Measurements from ENCODE around the gene CDC42BPA. TPM values are rescaled to one million over a fixed set of nuclear protein-coding genes. Genes with fewer than 3 reads are reported as not detected.

CDC42BPA gene
- total and polyA plus RNA-seq, 2 of the 13 experiments (the other 11 are each of a cell fraction or from before 2014, with no cell fraction given): 6.5 to 16.0 TPM

- TF ChIP-seq ZGPAT (CRISPR knock-in tag; IDR thresholded peaks at IDR 0.05): peak; percentile 42; the same call in 1 of the 2 replicates
- no peak for TF ChIP-seq EED (CRISPR knock-in tag; IDR thresholded peaks at IDR 0.05)
- TF ChIP-seq ZNF549 (CRISPR knock-in tag; IDR thresholded peaks at IDR 0.05): no peak
- no peak for TF ChIP-seq ATF1 (CRISPR knock-in tag; IDR thresholded peaks at IDR 0.05)
- TF ChIP-seq MTA1 (CRISPR knock-in tag; IDR thresholded peaks at IDR 0.05; ENCODE audit: borderline replicate concordance): no peak
- TF ChIP-seq ZNF235 (CRISPR knock-in tag; IDR thresholded peaks at IDR 0.05; ENCODE audit: borderline replicate concordance): no peak
- TF ChIP-seq ZNF567 (CRISPR knock-in tag; IDR thresholded peaks at IDR 0.05; ENCODE audit: borderline replicate concordance): 0 out of 2 replicates have a peak, but pooled peaks have one; percentile 73
- TF ChIP-seq CEBPG (CRISPR knock-in tag; IDR thresholded peaks at IDR 0.05): peak; percentile 33; the same call in 1 of the 2 replicates
- TF ChIP-seq SP140L (CRISPR knock-in tag; IDR thresholded peaks at IDR 0.05; ENCODE audit: borderline replicate concordance): no peak
- no peak for TF ChIP-seq SP1 (IDR thresholded peaks at IDR 0.05)
- no peak for TF ChIP-seq SP1 (CRISPR knock-in tag; IDR thresholded peaks at IDR 0.05)
- TF ChIP-seq AHR (CRISPR knock-in tag; IDR thresholded peaks at IDR 0.05): no peak
- TF ChIP-seq ZNF501 (CRISPR knock-in tag; IDR thresholded peaks at IDR 0.05): peak; percentile 40; the same call in 1 of the 2 replicates
- TF ChIP-seq ZNF597 (CRISPR knock-in tag; IDR thresholded peaks at IDR 0.05): no peak
- TF ChIP-seq ZNF577 (CRISPR knock-in tag; IDR thresholded peaks at IDR 0.05; ENCODE audit: borderline replicate concordance, low read depth): no peak
- 0 out of 2 replicates have a peak, but pooled peaks have one; percentile 26 for TF ChIP-seq ZNF3 (CRISPR knock-in tag; IDR thresholded peaks at IDR 0.05)
- no peak for TF ChIP-seq SAFB2 (CRISPR knock-in tag; IDR thresholded peaks at IDR 0.05; ENCODE audit: borderline replicate concordance, low read depth)
- no peak for TF ChIP-seq ATM (IDR thresholded peaks at IDR 0.05; ENCODE audit: borderline replicate concordance)
- no peak for TF ChIP-seq BRF2 (CRISPR knock-in tag; IDR thresholded peaks at IDR 0.05)
- no peak for TF ChIP-seq ELK4 (CRISPR knock-in tag; IDR thresholded peaks at IDR 0.05; ENCODE audit: borderline replicate concordance)
- no peak for TF ChIP-seq SP4 (CRISPR knock-in tag; IDR thresholded peaks at IDR 0.05)
- TF ChIP-seq, protein P1, sequence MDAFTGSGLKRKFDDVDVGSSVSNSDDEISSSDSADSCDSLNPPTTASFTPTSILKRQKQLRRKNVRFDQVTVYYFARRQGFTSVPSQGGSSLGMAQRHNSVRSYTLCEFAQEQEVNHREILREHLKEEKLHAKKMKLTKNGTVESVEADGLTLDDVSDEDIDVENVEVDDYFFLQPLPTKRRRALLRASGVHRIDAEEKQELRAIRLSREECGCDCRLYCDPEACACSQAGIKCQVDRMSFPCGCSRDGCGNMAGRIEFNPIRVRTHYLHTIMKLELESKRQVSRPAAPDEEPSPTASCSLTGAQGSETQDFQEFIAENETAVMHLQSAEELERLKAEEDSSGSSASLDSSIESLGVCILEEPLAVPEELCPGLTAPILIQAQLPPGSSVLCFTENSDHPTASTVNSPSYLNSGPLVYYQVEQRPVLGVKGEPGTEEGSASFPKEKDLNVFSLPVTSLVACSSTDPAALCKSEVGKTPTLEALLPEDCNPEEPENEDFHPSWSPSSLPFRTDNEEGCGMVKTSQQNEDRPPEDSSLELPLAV (CRISPR knock-in tag; conservative IDR thresholded peaks at IDR 0.05; ENCODE audit: low read depth): no peak
- TF ChIP-seq ZNF367 (CRISPR knock-in tag; IDR thresholded peaks at IDR 0.05; ENCODE audit: borderline replicate concordance): no peak
- TF ChIP-seq, protein P2, sequence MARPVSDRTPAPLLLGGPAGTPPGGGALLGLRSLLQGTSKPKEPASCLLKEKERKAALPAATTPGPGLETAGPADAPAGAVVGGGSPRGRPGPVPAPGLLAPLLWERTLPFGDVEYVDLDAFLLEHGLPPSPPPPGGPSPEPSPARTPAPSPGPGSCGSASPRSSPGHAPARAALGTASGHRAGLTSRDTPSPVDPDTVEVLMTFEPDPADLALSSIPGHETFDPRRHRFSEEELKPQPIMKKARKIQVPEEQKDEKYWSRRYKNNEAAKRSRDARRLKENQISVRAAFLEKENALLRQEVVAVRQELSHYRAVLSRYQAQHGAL (CRISPR knock-in tag; IDR thresholded peaks at IDR 0.05; ENCODE audit: not compliant biosample characterization): no peak
These were observed 343.6 kb downstream of the CDC42BPA start (continued) for GRCh38 chr1:226974544-226975258.
